Dendritic cell treated with granulocyte-macrophage colony-stimulating factor and Interleukin-4, amounts not matched to agents 40 ng/mL and 50 ng/mL, for 4 days (primary cell): ENCODE measurements around the gene ST6GAL2.

Experiments used
- H3K27ac Mint-ChIP-seq: one replicate; pipeline ENCODE4 v1.8.0; 2022; ENCODE audit warnings: mild to moderate bottlenecking, mixed read lengths
- H3K27me3 Mint-ChIP-seq: one replicate; pipeline ENCODE4 v1.8.0; 2022; ENCODE audit warnings: mild to moderate bottlenecking, mixed read lengths
- H3K36me3 Mint-ChIP-seq: one replicate; pipeline ENCODE4 v1.8.0; 2022; ENCODE audit warnings: low read depth, mixed read lengths
- H3K4me1 Mint-ChIP-seq: one replicate; pipeline ENCODE4 v1.8.0; 2022; ENCODE audit warnings: low read depth, mixed read lengths
- H3K4me3 Mint-ChIP-seq: one replicate; pipeline ENCODE4 v1.8.0; 2022; ENCODE audit warnings: mild to moderate bottlenecking, moderate library complexity, mixed read lengths
- H3K9me3 Mint-ChIP-seq: one replicate; pipeline ENCODE4 v1.8.0; 2022; ENCODE audit warnings: mixed read lengths
- intact Hi-C: fragments of 100-400 bp; cut with micrococcal nuclease; formaldehyde crosslinking; loops from one replicate; pipeline ENCODE4 v1.15.0; 2022

ST6GAL2 gene

GRCh38 chr2:106851087-106851874 lies 34.7 kb downstream of the ST6GAL2 start:
- no peak overlapping the region for H3K4me3 Mint-ChIP-seq
- no peaks in the 10 kb centered on the region for H3K9me3 Mint-ChIP-seq
- H3K27ac Mint-ChIP-seq = no peak overlapping the region
- H3K27me3 Mint-ChIP-seq = no peaks in the 10 kb centered on the region
- no peaks in the 10 kb centered on the region for H3K4me1 Mint-ChIP-seq
- intact Hi-C loops = no loop called here
- no peaks in the 10 kb centered on the region for H3K36me3 Mint-ChIP-seq

- H3K36me3 Mint-ChIP-seq = no peaks in the 10 kb centered on the region
- H3K4me1 Mint-ChIP-seq = no peaks in the 10 kb centered on the region
- H3K27me3 Mint-ChIP-seq = no peaks in the 10 kb centered on the region
- intact Hi-C loops = no loop called here
- H3K9me3 Mint-ChIP-seq = no peaks in the 10 kb centered on the region
- H3K27ac Mint-ChIP-seq = no peak overlapping the region
- no peak overlapping the region for H3K4me3 Mint-ChIP-seq
Observed at GRCh38 chr2:106849253-106849652, 36.7 kb downstream of the ST6GAL2 start.

- no peak overlapping the region for H3K4me3 Mint-ChIP-seq
- intact Hi-C loops = no loop called here
- H3K27ac Mint-ChIP-seq = no peak overlapping the region
- no peaks in the 10 kb centered on the region for H3K9me3 Mint-ChIP-seq
- H3K4me1 Mint-ChIP-seq = no peaks in the 10 kb centered on the region
- H3K36me3 Mint-ChIP-seq = no peaks in the 10 kb centered on the region
- H3K27me3 Mint-ChIP-seq = no peaks in the 10 kb centered on the region
Observed at GRCh38 chr2:106847366-106847765, 38.6 kb downstream of the ST6GAL2 start.

GRCh38 chr2:106845716-106846115 lies 40.3 kb downstream of the ST6GAL2 start:
- Mint-ChIP-seq H3K4me1 (no peaks in the 10 kb centered on the region), H3K27me3 (no peaks in the 10 kb centered on the region), H3K27ac (no peak overlapping the region), H3K9me3 (no peaks in the 10 kb centered on the region), H3K4me3 (no peak overlapping the region), H3K36me3 (no peaks in the 10 kb centered on the region)
- intact Hi-C loops = no loop called here

- no peaks in the 10 kb centered on the region for H3K27me3 Mint-ChIP-seq
- H3K36me3 Mint-ChIP-seq = no peaks in the 10 kb centered on the region
- H3K4me3 Mint-ChIP-seq = no peak overlapping the region
- intact Hi-C loops = no loop called here
- H3K27ac Mint-ChIP-seq = no peak overlapping the region
- H3K4me1 Mint-ChIP-seq = no peaks in the 10 kb centered on the region
- no peaks in the 10 kb centered on the region for H3K9me3 Mint-ChIP-seq
Observed at GRCh38 chr2:106843910-106844250, 42.1 kb downstream of the ST6GAL2 start.

GRCh38 chr2:106843001-106843909 lies 42.7 kb downstream of the ST6GAL2 start:
- Mint-ChIP-seq H3K27ac (no peak overlapping the region), H3K9me3 (no peaks in the 10 kb centered on the region), H3K27me3 (no peaks in the 10 kb centered on the region), H3K4me3 (no peak overlapping the region), H3K4me1 (no peaks in the 10 kb centered on the region), H3K36me3 (no peaks in the 10 kb centered on the region)
- intact Hi-C loops = no loop called here

GRCh38 chr2:106841886-106842645 lies 43.9 kb downstream of the ST6GAL2 start:
- intact Hi-C loops = no loop called here
- no peaks in the 10 kb centered on the region for H3K4me1 Mint-ChIP-seq

GRCh38 chr2:106840818-106841217 lies 45.1 kb downstream of the ST6GAL2 start:
- no peaks in the 10 kb centered on the region for H3K4me1 Mint-ChIP-seq
- intact Hi-C loops = no loop called here
- no peak overlapping the region for H3K4me3 Mint-ChIP-seq

More at GRCh38 chr2:106841886-106842645, 43.9 kb downstream of the ST6GAL2 start:
- H3K9me3 Mint-ChIP-seq = no peaks in the 10 kb centered on the region
- no peak overlapping the region for H3K27ac Mint-ChIP-seq
- no peaks in the 10 kb centered on the region for H3K27me3 Mint-ChIP-seq
- no peaks in the 10 kb centered on the region for H3K36me3 Mint-ChIP-seq
- H3K4me3 Mint-ChIP-seq = no peak overlapping the region

GRCh38 chr2:106839849-106840595 lies 45.9 kb downstream of the ST6GAL2 start:
- H3K9me3 Mint-ChIP-seq = no peaks in the 10 kb centered on the region

More at GRCh38 chr2:106840818-106841217, 45.1 kb downstream of the ST6GAL2 start:
- Mint-ChIP-seq H3K36me3 (no peaks in the 10 kb centered on the region), H3K9me3 (no peaks in the 10 kb centered on the region), H3K27me3 (no peaks in the 10 kb centered on the region), H3K27ac (no peak overlapping the region)

GRCh38 chr2:106833256-106833655 lies 52.7 kb downstream of the ST6GAL2 start:
- Mint-ChIP-seq H3K27ac (no peak overlapping the region), H3K9me3 (peaks cover 11% of the 10 kb centered on the region), H3K4me3 (no peak overlapping the region), H3K27me3 (no peaks in the 10 kb centered on the region), H3K36me3 (no peaks in the 10 kb centered on the region), H3K4me1 (no peaks in the 10 kb centered on the region)
- intact Hi-C loops = no loop called here

More at GRCh38 chr2:106839849-106840595, 45.9 kb downstream of the ST6GAL2 start:
- no peaks in the 10 kb centered on the region for H3K36me3 Mint-ChIP-seq
- no peaks in the 10 kb centered on the region for H3K4me1 Mint-ChIP-seq
- H3K4me3 Mint-ChIP-seq = no peak overlapping the region
- intact Hi-C loops = no loop called here
- no peak overlapping the region for H3K27ac Mint-ChIP-seq
- no peaks in the 10 kb centered on the region for H3K27me3 Mint-ChIP-seq

- intact Hi-C loops = no loop called here
Observed at GRCh38 chr2:106831816-106832569, 54.0 kb downstream of the ST6GAL2 start.

GRCh38 chr2:106831241-106831640 lies 54.7 kb downstream of the ST6GAL2 start:
- intact Hi-C loops = no loop called here
- no peak overlapping the region for H3K27ac Mint-ChIP-seq
- H3K4me3 Mint-ChIP-seq = no peak overlapping the region
- H3K36me3 Mint-ChIP-seq = no peaks in the 10 kb centered on the region
- H3K4me1 Mint-ChIP-seq = no peaks in the 10 kb centered on the region
- H3K9me3 Mint-ChIP-seq = peaks cover 21% of the 10 kb centered on the region
- H3K27me3 Mint-ChIP-seq = no peaks in the 10 kb centered on the region

More at GRCh38 chr2:106831816-106832569, 54.0 kb downstream of the ST6GAL2 start:
- Mint-ChIP-seq H3K27ac (no peak overlapping the region), H3K4me3 (no peak overlapping the region), H3K4me1 (no peaks in the 10 kb centered on the region), H3K36me3 (no peaks in the 10 kb centered on the region), H3K27me3 (no peaks in the 10 kb centered on the region), H3K9me3 (peaks cover 19% of the 10 kb centered on the region)

GRCh38 chr2:106830191-106830590 lies 55.8 kb downstream of the ST6GAL2 start:
- Mint-ChIP-seq H3K36me3 (no peaks in the 10 kb centered on the region), H3K4me3 (no peak overlapping the region), H3K9me3 (peaks cover 24% of the 10 kb centered on the region), H3K27ac (no peak overlapping the region), H3K4me1 (no peaks in the 10 kb centered on the region), H3K27me3 (no peaks in the 10 kb centered on the region)
- intact Hi-C loops = no loop called here
